ENCODE measurements around the gene BTF3.
"Not testable (repeated sequence)": the region's sequence is repeated elsewhere in the genome, so short reads cannot be mapped to it uniquely, and the experiment has no call there.

Gene BTF3

DNA sequence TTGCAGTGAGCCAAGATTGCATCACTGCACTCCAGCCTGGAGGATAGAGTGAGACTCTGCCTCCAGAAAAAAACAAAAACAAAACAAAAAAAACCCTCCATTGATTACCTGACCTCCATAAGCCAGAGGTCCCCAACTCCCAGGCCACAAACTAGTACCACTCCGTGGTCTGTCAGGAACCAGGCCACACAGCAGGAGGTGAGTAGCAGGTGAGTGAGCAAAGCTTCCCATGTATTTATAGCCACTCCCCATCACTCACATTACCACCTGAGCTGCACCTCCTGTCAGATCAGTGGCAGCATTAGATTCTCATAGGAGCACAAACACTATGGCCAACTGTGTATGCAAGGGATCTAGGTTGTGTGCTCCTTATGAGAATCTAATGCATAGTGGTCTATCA lies 13.7 kb upstream of the BTF3 start:
- DNase-seq (ENCODE audit: low spot score), result no peak
- TF ChIP-seq, protein P1, sequence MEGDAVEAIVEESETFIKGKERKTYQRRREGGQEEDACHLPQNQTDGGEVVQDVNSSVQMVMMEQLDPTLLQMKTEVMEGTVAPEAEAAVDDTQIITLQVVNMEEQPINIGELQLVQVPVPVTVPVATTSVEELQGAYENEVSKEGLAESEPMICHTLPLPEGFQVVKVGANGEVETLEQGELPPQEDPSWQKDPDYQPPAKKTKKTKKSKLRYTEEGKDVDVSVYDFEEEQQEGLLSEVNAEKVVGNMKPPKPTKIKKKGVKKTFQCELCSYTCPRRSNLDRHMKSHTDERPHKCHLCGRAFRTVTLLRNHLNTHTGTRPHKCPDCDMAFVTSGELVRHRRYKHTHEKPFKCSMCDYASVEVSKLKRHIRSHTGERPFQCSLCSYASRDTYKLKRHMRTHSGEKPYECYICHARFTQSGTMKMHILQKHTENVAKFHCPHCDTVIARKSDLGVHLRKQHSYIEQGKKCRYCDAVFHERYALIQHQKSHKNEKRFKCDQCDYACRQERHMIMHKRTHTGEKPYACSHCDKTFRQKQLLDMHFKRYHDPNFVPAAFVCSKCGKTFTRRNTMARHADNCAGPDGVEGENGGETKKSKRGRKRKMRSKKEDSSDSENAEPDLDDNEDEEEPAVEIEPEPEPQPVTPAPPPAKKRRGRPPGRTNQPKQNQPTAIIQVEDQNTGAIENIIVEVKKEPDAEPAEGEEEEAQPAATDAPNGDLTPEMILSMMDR (IDR thresholded peaks at IDR 0.05; ENCODE audit: borderline replicate concordance, control extremely low read depth, extremely low read depth, insufficient read depth, missing control alignments), result no peak
- in situ Hi-C loops (cut with MboI; ENCODE audit: low sequenced_read_pairs, unreplicated experiment), result no loop called here

DNA sequence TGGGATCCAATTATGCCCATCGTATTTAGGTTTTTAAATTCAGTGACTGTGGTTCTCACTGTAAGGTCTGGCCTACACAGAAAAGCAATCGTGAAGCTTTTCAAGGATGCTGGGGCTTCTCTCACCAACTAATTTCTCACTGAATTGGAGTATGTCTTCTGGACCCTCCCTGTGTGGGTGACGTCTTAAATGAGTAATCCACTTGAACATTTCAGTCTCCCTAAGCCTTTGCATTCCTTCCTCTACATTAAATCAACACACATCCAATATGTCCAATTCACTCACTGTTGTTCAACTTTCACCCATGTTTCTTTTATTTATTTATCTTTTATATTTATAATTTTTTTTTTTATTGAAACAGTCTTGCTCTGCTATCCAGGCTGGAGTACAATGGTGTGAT lies 12.5 kb upstream of the BTF3 start:
- in situ Hi-C loops (cut with MboI; ENCODE audit: low sequenced_read_pairs, unreplicated experiment), result no loop called here
- DNase-seq (ENCODE audit: low spot score), result no peak
- TF ChIP-seq, protein P1 (IDR thresholded peaks at IDR 0.05; ENCODE audit: borderline replicate concordance, control extremely low read depth, extremely low read depth, insufficient read depth, missing control alignments), result no peak

DNA sequence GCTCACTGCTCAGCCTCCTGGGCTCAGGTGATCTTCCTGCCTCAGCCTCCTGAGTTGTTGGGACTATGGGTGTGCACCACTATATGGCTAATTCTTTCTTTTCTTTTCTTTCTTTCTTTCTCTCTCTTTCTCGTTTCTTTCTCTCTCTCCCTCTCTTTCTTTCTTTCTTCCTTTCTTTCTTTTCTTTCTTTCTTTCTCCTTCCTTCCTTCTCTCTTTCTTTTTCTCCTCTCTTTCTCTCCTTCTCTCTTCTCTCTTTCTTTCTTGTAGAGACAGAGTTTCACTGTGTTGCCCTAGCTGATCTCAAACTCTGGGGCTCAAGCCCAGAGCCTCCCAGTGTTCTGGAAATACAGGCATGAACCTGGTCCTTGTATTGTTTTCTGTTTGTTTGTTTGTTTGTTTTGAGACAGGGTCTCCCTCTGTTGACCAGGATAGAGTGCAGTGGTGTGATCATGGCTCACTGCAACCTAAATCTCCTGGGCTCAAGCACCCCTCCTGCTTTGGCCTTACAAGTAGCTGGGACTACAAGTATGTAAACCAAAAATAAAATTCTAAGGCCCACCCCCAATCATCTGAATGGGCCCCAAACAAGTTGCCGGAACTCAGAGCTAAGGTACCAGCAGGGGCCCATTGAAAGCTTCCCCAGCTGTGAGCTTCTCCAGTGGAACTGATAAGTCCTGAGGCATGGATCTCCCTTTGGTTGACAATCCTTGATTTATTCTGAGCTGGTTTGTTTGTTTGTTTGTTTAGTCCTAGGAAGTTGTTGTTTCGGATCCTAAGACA lies 11.9 kb upstream of the BTF3 start:
- TF ChIP-seq, protein P1 (IDR thresholded peaks at IDR 0.05; ENCODE audit: borderline replicate concordance, control extremely low read depth, extremely low read depth, insufficient read depth, missing control alignments), result no peak
- in situ Hi-C loops (cut with MboI; ENCODE audit: low sequenced_read_pairs, unreplicated experiment), result no loop called here

DNA sequence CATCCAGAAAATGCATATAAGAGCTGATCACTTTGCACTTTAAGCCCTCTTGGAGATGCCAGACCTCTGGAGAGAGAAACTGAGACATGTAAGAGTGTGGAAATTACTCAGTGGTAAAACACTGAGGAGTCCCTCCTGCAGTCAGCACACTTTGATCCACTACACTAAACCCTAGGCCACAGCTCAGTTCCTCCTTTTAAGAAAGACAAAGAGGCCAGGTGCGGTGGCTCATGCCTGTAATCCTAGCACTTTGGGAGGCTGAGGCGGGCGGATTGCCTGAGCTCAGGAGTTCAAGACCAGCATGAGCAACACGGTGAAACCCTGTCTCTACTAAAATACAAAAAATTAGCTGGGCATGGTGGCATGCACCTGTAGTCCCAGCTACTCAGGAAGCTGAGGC lies 11.0 kb upstream of the BTF3 start:
- DNase-seq (ENCODE audit: low spot score); in situ Hi-C loops (cut with MboI; ENCODE audit: low sequenced_read_pairs, unreplicated experiment): not testable (repeated sequence)

More for the DNA sequence above, 11.9 kb upstream of the BTF3 start:
- DNase-seq (ENCODE audit: low spot score), result no peak

DNA sequence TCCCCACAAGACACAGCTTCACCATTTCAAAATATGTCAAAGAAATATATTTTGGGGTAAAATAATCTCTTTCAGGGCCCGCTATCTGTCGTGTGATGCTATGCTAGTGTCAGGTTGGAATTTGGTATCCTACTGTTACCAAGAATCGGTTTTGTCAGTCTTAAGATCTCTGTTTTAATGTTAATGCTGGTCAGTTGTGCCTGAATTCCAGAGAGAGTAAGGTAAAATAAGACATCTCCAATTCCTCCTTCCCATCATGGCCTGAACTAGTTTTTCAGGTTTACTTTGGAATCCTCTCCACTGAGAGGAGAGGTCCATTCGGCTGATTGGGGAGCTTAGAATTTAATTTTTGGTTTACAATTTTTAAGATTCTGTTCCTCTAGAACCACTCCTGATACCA lies 10.4 kb upstream of the BTF3 start:
- DNase-seq (ENCODE audit: low spot score), result no peak
- TF ChIP-seq, protein P1 (IDR thresholded peaks at IDR 0.05; ENCODE audit: borderline replicate concordance, control extremely low read depth, extremely low read depth, insufficient read depth, missing control alignments), result no peak
- in situ Hi-C loops (cut with MboI; ENCODE audit: low sequenced_read_pairs, unreplicated experiment), result no loop called here

DNA sequence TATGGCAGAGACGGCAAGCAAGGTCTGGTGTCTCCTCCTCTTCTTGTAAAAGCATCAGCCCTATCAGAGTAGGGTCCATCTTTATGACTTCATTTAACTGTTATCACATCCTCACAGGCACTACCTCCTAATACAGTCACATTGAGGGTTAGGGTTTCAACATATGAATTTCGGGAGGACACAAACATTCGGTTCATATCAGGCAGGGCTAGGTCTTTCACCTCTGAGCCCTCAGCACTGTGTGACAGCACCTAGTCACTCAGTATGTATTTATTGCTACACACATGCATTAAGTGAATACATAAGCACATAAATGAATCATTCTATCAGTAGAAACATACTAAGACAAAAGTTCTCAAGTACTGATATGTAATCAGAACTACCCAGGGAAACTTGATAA lies 9.4 kb upstream of the BTF3 start:
- TF ChIP-seq, protein P1 (IDR thresholded peaks at IDR 0.05; ENCODE audit: borderline replicate concordance, control extremely low read depth, extremely low read depth, insufficient read depth, missing control alignments), result no peak
- no peak for DNase-seq (ENCODE audit: low spot score)

DNA sequence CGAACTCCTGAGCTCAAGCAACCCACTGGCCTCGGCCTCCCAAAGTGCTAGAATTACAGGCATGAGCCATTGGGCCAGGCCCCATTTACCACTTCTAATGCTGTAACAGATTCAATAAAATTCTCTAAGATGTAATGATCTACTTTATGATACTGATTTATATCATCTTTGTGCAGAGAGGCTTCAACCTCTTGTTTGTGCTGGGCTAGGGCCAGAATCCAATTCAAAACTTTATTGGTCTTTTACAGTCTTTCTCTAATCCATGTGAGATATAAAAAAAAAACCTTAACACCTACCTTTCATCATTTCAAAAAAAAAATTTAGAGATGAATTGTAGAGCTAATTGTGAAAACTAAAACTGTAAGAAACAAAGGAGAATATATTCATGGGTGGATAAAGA lies 8.2 kb upstream of the BTF3 start:
- TF ChIP-seq, protein P1 (IDR thresholded peaks at IDR 0.05; ENCODE audit: borderline replicate concordance, control extremely low read depth, extremely low read depth, insufficient read depth, missing control alignments), result no peak
- in situ Hi-C loops (cut with MboI; ENCODE audit: low sequenced_read_pairs, unreplicated experiment), result no loop called here
- no peak for DNase-seq (ENCODE audit: low spot score)

More for the DNA sequence above, 9.4 kb upstream of the BTF3 start:
- in situ Hi-C loops (cut with MboI; ENCODE audit: low sequenced_read_pairs, unreplicated experiment), result no loop called here

All from GM13976 (cell line).